Embryonic facial prominence (tissue), 1 donor: ENCODE data around the gene TRMU.
A peak's percentile ranks its signal among the peaks of the same experiment; 100 is the strongest.

ENCODE experiments used
- DNase-seq: peaks from one replicate; pipeline ENCODE4 v3.0.0-alpha.2; 2016; ENCODE audit errors: extremely low spot score

TRMU gene

GRCh38 chr22:46335201-46336118, at the start of gene TRMU:
Gene TRMU, plus strand, starts transcription at chr22:46335714. Its CDS starts 51 bp downstream, at chr22:46335765.
- DNase-seq, result peak; percentile 49

- DNase-seq, result no peak
These were observed 49.5 kb upstream of the TRMU start for GRCh38 chr22:46286006-46286405.

GRCh38 chr22:46286941-46287872, 48.3 kb upstream of the TRMU start:
- no peak for DNase-seq

- no peak for DNase-seq
These were observed 47.4 kb upstream of the TRMU start for GRCh38 chr22:46287873-46288751.

- no peak for DNase-seq
These were observed 46.7 kb upstream of the TRMU start for GRCh38 chr22:46288846-46289243.

GRCh38 chr22:46289244-46289891, 46.1 kb upstream of the TRMU start:
- DNase-seq, result no peak

GRCh38 chr22:46290121-46290842, 45.2 kb upstream of the TRMU start:
- no peak for DNase-seq

GRCh38 chr22:46290843-46291785, 44.4 kb upstream of the TRMU start:
- no peak for DNase-seq

GRCh38 chr22:46292173-46292572, 43.3 kb upstream of the TRMU start:
- no peak for DNase-seq

- DNase-seq, result no peak
These were observed 42.8 kb upstream of the TRMU start for GRCh38 chr22:46292732-46293131.

GRCh38 chr22:46293577-46294260, 41.8 kb upstream of the TRMU start:
- DNase-seq, result no peak

- no peak for DNase-seq
These were observed 40.7 kb upstream of the TRMU start for GRCh38 chr22:46294784-46295183.

- DNase-seq, result no peak
These were observed 40.1 kb upstream of the TRMU start for GRCh38 chr22:46295277-46295971.

GRCh38 chr22:46296257-46297150, 39.0 kb upstream of the TRMU start, which contains the start of gene GTSE1:
Gene GTSE1, plus strand, starts transcription at chr22:46296870. Its CDS starts 531 bp downstream, at chr22:46297401.
- peak; percentile 93 for DNase-seq

GRCh38 chr22:46297151-46297812, 38.2 kb upstream of the TRMU start:
- no peak for DNase-seq

GRCh38 chr22:46299101-46299500, 36.4 kb upstream of the TRMU start:
- no peak for DNase-seq
